BLaER1 treated with 17β-estradiol and CSF1 and Interleukin-3, amounts not matched to agents 10 nM and 100 nM (cell line): ENCODE results near the gene RBM28.
A peak's percentile ranks its signal among the peaks of the same experiment; 100 is the strongest.

ENCODE experiments used
- H3K27ac ChIP-seq, 11 experiments: shearing (Covaris generic); formaldehyde crosslinking; 2 replicates each; pipeline ENCODE4 v1.8.1; 2022
- H3K27me3 ChIP-seq, 11 experiments: shearing (Covaris generic); formaldehyde crosslinking; 2 replicates each; pipeline ENCODE4 v1.8.1; 2022
- H3K36me3 ChIP-seq, 11 experiments: shearing (Covaris generic); formaldehyde crosslinking; 2 replicates each; pipeline ENCODE4 v1.8.1; 2022
- H3K4me1 ChIP-seq, 10 experiments: shearing (Covaris generic); formaldehyde crosslinking; 2 replicates each; pipeline ENCODE4 v1.8.1; 2022
- H3K4me2 ChIP-seq, 11 experiments: shearing (Covaris generic); formaldehyde crosslinking; 2 replicates each; pipeline ENCODE4 v1.8.1; 2022
- H3K4me3 ChIP-seq, 10 experiments: shearing (Covaris generic); formaldehyde crosslinking; 2 replicates each; pipeline ENCODE4 v1.8.1; 2022
- H3K9ac ChIP-seq, 11 experiments: shearing (Covaris generic); formaldehyde crosslinking; 2 replicates each; pipeline ENCODE4 v1.8.1; 2022
- H3K9me3 ChIP-seq, 11 experiments: shearing (Covaris generic); formaldehyde crosslinking; replicated peaks in 1 of 11; 2 replicates each; pipeline ENCODE4 v1.8.1; 2022
- H4K20me1 ChIP-seq, 11 experiments: shearing (Covaris generic); formaldehyde crosslinking; 2 replicates each; pipeline ENCODE4 v1.8.1; 2022
- Cebpa-rat ChIP-seq, 11 experiments: shearing (Covaris generic); IDR thresholded peaks; 2 replicates each; pipeline ENCODE4 v1.8.1; 2022

The RBM28 gene

DNA sequence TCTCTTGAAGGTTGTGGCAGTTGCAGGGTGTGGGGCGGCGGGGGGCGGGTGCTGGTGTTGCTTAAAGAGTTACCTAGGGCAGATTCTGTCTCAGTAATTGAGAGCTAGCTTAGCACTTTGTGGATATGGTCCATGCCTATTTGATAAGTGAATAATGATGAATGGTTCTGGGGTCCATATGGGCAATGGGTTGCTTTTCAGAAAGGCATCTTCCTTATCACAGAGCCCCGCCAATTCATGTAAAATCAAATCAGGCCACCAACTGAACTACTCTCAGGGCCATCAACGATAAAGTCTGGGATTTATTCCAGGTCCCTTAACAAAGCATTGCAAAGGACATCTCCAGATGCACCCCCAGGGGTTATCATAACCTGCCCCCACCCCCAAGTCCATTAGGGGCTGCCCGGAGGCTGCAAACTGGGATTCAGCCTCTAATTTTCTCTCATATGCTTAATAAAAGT, 19.6 kb upstream of the RBM28 start:
- H3K36me3 ChIP-seq: no peaks in the 10 kb centered on the region
- no peaks in the 10 kb centered on the region for H3K9me3 ChIP-seq
- H3K9ac ChIP-seq: no peak overlapping the region
- no peak overlapping the region for H3K27ac ChIP-seq
- no peaks in the 10 kb centered on the region for H4K20me1 ChIP-seq
- TF ChIP-seq Cebpa-rat (IDR thresholded peaks at IDR 0.05): no peak
- peaks cover 15 to 41% (median 32%) of the 10 kb centered on the region in 10 experiments for H3K4me1 ChIP-seq
- no peak overlapping the region for H3K4me2 ChIP-seq
- peaks cover 34 to 55% (median 44%) of the 10 kb centered on the region in 11 experiments for H3K27me3 ChIP-seq
- H3K4me3 ChIP-seq: no peak overlapping the region

DNA sequence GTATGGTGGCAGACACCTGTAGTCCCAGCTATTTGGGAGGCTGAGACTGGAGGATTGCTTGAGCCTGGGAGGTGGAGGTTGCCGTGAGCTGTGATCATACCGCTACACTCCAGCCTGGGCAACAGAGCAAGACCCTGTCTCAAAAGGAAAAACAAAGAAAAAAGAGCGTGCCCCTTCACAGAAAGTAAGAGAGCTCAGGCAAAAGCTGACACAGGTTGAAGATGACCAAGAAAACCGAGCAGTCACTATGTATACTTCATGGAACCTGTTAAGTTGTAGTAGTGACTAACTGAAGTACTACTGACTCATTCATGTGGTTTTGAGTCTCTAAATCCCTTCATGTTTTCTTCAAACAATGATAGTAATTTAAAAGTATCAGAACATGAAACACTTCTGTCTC, 19.0 kb upstream of the RBM28 start:
- Histone ChIP-seq H3K27ac (no peak overlapping the region), H4K20me1 (no peaks in the 10 kb centered on the region), H3K4me3 (no peak overlapping the region), H3K27me3 (peaks cover 34 to 55% (median 44%) of the 10 kb centered on the region in 11 experiments), H3K9me3 (no peaks in the 10 kb centered on the region), H3K4me2 (no peak overlapping the region; a peak in 1 of 22 replicates), H3K36me3 (no peaks in the 10 kb centered on the region), H3K4me1 (peaks cover 15 to 48% (median 39%) of the 10 kb centered on the region in 10 experiments), H3K9ac (no peak overlapping the region)
- TF ChIP-seq Cebpa-rat (IDR thresholded peaks at IDR 0.05): no peak

DNA sequence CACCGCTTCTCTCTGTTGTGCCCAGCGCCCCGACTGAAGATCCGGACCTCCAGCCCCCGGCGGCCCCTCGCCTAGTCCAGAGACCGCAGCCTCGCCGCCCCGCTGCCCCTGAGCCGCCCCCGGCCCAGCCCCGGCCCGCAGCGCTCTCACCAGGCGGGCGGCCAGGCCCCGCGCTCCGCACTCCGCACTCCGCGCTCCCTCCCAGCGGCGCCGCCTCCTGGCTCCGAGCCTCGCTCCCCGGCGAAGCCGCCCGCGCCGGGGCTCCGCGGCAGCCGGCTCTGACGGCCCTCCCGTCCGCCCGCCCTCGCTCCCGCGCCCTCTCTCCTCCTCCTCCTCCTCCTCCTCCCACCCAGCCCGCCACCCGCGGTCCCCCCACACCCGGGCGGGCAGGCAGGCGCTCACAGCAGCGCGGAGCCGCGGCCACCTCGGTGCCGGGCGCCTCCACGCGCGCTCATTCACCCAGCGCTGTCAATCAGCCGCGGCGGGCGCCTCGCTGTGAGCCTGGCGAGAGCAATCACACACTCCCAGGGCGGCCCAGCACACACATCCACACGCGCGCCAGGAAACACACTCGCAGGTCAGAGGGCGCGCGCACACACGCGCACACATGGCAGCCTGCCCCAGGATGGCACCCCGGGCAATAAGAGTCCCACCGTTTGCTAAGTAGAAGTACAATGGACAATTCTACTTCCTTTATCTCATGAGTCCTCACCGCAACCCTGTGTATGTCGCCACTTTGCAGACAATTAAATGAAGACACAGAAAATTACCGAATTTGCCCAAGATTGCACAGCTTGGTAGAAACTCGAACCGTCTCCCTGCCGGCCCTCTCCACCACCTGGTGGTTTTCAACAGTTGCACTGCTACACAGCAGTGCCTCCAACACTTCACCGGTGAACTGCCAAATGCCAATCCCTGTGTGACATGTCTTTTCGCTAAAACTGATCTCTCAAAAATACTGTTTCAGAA, 18.0 kb upstream of the RBM28 start, which contains the start of gene PRRT4:
PRRT4 (minus strand) TSS at position 280 of the 969 bp plus-strand sequence.
- Histone ChIP-seq H3K9ac (peak within 1 kb of the TSS; percentile 61 to 81 (median 77)), H3K4me2 (peak within 1 kb of the TSS; percentile 94 to 100 (median 96)), H3K27ac (peak within 1 kb of the TSS in 9 of 11 experiments; percentile 30 to 77 (median 66); a peak in 17 of 22 replicates), H3K4me1 (peaks cover 15 to 55% (median 46%) of the 10 kb centered on the region in 10 experiments), H3K27me3 (peaks cover 34 to 55% (median 44%) of the 10 kb centered on the region in 11 experiments), H3K36me3 (no peaks in the 10 kb centered on the region), H3K9me3 (no peaks in the 10 kb centered on the region), H4K20me1 (no peaks in the 10 kb centered on the region), H3K4me3 (peak within 1 kb of the TSS; percentile 57 to 77 (median 67))
- TF ChIP-seq Cebpa-rat (IDR thresholded peaks at IDR 0.05): no peak

DNA sequence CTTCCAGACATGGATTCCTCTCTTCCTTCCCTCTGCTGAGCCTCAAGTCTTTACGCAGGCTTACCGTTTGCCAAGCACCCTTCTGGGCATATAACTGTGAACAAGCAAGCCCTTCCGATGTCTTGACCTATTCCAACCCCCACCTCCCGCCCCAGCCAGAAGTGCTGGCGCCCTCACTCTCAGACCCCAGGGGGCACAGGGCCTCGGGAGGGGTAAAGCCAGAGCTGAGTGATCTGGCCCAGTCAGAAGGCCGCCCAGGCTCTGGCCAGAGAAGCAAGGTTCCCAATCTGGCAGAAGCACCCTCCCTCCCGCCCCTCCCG, 16.6 kb upstream of the RBM28 start:
- peaks cover 34 to 55% (median 44%) of the 10 kb centered on the region in 11 experiments for H3K27me3 ChIP-seq
- peak overlapping the region; percentile 94 to 100 (median 96) for H3K4me2 ChIP-seq
- H3K9ac ChIP-seq: peak overlapping the region in 9 of 11 experiments; percentile 47 to 81 (median 77); a peak in 11 of 22 replicates

DNA sequence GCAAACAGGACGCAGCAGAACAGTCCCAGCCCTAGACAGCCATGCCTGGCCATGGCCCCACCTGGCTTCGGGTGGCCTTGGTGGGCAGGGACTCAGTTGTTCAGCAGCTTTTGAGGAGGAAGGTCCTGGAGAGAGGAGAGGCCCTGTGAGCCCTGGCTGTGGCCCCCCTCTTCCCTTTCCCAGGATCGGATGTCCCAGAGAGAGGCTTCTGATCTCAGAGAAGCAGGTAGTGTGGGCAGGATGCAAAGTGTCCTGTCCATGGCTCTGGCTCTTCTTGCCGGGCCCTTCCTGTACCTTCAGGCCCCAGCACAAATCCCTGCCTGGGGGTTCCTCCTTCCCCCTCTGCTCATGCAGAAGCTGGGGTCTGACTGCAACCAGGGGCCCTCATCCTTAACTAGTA, 16.2 kb upstream of the RBM28 start:
- H4K20me1 ChIP-seq: no peaks in the 10 kb centered on the region
- TF ChIP-seq Cebpa-rat (IDR thresholded peaks at IDR 0.05): no peak
- peak overlapping the region in 9 of 11 experiments; percentile 47 to 81 (median 77); a peak in 11 of 22 replicates for H3K9ac ChIP-seq
- H3K4me2 ChIP-seq: peak overlapping the region; percentile 94 to 100 (median 96)
- H3K36me3 ChIP-seq: no peaks in the 10 kb centered on the region
- peaks cover 34 to 55% (median 44%) of the 10 kb centered on the region in 11 experiments for H3K27me3 ChIP-seq
- peak overlapping the region in 6 of 10 experiments; percentile 66 to 77 (median 68); a peak in 10 of 20 replicates for H3K4me3 ChIP-seq
- H3K9me3 ChIP-seq: no peaks in the 10 kb centered on the region
- H3K27ac ChIP-seq: peak overlapping the region in 9 of 11 experiments; percentile 17 to 77 (median 66); a peak in 15 of 22 replicates
- peaks cover 15 to 57% (median 46%) of the 10 kb centered on the region in 10 experiments for H3K4me1 ChIP-seq

More for the DNA sequence above, 16.6 kb upstream of the RBM28 start:
- peak overlapping the region in 7 of 10 experiments; percentile 66 to 77 (median 68); a peak in 14 of 20 replicates for H3K4me3 ChIP-seq
- H3K36me3 ChIP-seq: no peaks in the 10 kb centered on the region
- H4K20me1 ChIP-seq: no peaks in the 10 kb centered on the region
- H3K9me3 ChIP-seq: no peaks in the 10 kb centered on the region
- no peak for TF ChIP-seq Cebpa-rat (IDR thresholded peaks at IDR 0.05)
- H3K27ac ChIP-seq: peak overlapping the region in 9 of 11 experiments; percentile 17 to 77 (median 66); a peak in 15 of 22 replicates
- peaks cover 15 to 57% (median 46%) of the 10 kb centered on the region in 10 experiments for H3K4me1 ChIP-seq

DNA sequence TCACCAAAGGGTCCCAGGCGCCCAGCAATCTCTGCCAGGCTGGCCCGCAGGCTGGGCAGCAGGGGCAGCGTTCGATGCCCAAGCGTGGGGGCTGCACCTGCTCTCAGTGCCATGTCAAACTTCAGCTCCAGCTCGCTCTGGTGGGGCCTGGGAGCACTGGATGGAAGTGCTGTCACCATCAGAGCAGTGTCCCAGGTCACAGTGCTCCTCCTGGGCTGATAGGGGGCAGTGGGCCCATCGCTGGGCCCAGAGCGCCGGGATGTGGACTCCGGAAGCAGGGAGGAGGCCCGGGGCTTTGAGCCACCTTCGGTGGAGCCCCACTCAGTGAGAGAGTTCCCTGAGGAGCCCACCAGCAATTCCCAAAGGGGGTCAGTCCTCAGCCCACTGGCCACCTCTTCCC, 15.6 kb upstream of the RBM28 start:
- H3K9me3 ChIP-seq: no peaks in the 10 kb centered on the region
- no peak overlapping the region; a peak in 1 of 20 replicates for H3K4me3 ChIP-seq
- H3K36me3 ChIP-seq: no peaks in the 10 kb centered on the region
- peak overlapping the region in 9 of 11 experiments; percentile 28 to 77 (median 66); a peak in 15 of 22 replicates for H3K27ac ChIP-seq
- peaks cover 15 to 57% (median 46%) of the 10 kb centered on the region in 10 experiments for H3K4me1 ChIP-seq
- peaks cover 34 to 52% (median 44%) of the 10 kb centered on the region in 11 experiments for H3K27me3 ChIP-seq
- no peaks in the 10 kb centered on the region for H4K20me1 ChIP-seq
- H3K4me2 ChIP-seq: peak overlapping the region in 10 of 11 experiments; percentile 35 to 99 (median 96); a peak in 17 of 22 replicates
- TF ChIP-seq Cebpa-rat (IDR thresholded peaks at IDR 0.05): no peak
- peak overlapping the region in 7 of 11 experiments; percentile 29 to 81 (median 77); a peak in 8 of 22 replicates for H3K9ac ChIP-seq

DNA sequence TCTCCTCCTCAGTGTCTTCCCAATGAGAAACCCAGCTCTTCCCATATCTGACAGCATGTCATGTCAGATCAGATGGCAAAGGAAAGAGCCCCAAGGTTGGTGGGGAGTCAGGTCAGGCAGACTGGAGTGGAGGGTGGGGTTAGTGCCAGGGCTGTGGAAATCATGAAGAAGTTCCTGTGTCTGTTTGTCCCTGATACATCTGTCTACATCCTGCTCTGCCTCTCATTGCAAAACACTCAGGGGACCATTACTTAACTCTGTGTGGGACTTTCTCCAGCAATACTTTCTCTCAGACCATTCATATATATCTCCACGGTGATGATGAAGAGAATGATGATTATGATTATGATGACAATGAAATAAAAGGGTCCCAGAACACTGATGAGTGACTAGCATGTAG, 14.5 kb upstream of the RBM28 start:
- Histone ChIP-seq H3K27ac (peak overlapping the region in 9 of 11 experiments; percentile 28 to 77 (median 66); a peak in 16 of 22 replicates), H3K4me1 (peaks cover 15 to 57% (median 46%) of the 10 kb centered on the region in 10 experiments), H3K4me2 (peak overlapping the region; percentile 1 to 99 (median 95); a peak in 17 of 22 replicates), H3K4me3 (peak overlapping the region in 4 of 10 experiments; percentile 2 to 40 (median 10); a peak in 3 of 20 replicates), H4K20me1 (no peaks in the 10 kb centered on the region), H3K9me3 (no peaks in the 10 kb centered on the region), H3K9ac (peak overlapping the region in 6 of 11 experiments; percentile 29 to 81 (median 68); a peak in 9 of 22 replicates), H3K36me3 (no peaks in the 10 kb centered on the region), H3K27me3 (peaks cover 35 to 52% (median 47%) of the 10 kb centered on the region in 11 experiments)
- TF ChIP-seq Cebpa-rat (IDR thresholded peaks at IDR 0.05): peak in 7 of 11 experiments; percentile 19 to 79 (median 59); a peak in 11 of 22 replicates

DNA sequence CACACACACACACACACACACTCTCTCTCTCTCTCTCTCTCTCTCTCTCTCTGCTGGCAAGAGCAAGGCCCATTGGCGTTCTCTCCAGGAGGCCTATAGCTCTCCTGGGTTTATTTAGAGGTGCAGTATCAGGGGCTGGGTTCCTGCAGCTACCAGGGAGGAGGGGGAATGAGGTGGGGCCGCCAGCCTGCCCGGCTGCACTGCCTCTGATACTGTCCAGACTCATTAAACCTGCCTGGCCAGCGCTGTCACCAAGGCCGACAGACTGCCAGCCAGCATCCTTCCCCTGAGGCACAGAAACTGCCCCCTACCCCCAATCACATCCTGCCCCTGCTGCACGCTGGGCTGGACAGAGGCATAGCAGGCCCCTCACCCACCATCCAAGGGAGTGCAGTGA, 13.5 kb upstream of the RBM28 start:
- peaks cover 0 to 3% (median 2%) of the 10 kb centered on the region in 11 experiments; a peak in 6 of 22 replicates for H3K9me3 ChIP-seq
- peaks cover 15 to 56% (median 45%) of the 10 kb centered on the region in 10 experiments for H3K4me1 ChIP-seq
- H4K20me1 ChIP-seq: no peaks in the 10 kb centered on the region
- peak overlapping the region in 8 of 11 experiments; percentile 54 to 77 (median 67); a peak in 16 of 22 replicates for H3K27ac ChIP-seq
- H3K27me3 ChIP-seq: peaks cover 35 to 52% (median 47%) of the 10 kb centered on the region in 11 experiments
- no peaks in the 10 kb centered on the region for H3K36me3 ChIP-seq
- no peak for TF ChIP-seq Cebpa-rat (IDR thresholded peaks at IDR 0.05)
- H3K4me3 ChIP-seq: no peak overlapping the region
- H3K4me2 ChIP-seq: peak overlapping the region in 8 of 11 experiments; percentile 1 to 99 (median 96); a peak in 11 of 22 replicates
- H3K9ac ChIP-seq: peak overlapping the region in 7 of 11 experiments; percentile 28 to 81 (median 50); a peak in 6 of 22 replicates
